ENCODE measurements around the gene DMRT2.

The DMRT2 gene

DNA sequence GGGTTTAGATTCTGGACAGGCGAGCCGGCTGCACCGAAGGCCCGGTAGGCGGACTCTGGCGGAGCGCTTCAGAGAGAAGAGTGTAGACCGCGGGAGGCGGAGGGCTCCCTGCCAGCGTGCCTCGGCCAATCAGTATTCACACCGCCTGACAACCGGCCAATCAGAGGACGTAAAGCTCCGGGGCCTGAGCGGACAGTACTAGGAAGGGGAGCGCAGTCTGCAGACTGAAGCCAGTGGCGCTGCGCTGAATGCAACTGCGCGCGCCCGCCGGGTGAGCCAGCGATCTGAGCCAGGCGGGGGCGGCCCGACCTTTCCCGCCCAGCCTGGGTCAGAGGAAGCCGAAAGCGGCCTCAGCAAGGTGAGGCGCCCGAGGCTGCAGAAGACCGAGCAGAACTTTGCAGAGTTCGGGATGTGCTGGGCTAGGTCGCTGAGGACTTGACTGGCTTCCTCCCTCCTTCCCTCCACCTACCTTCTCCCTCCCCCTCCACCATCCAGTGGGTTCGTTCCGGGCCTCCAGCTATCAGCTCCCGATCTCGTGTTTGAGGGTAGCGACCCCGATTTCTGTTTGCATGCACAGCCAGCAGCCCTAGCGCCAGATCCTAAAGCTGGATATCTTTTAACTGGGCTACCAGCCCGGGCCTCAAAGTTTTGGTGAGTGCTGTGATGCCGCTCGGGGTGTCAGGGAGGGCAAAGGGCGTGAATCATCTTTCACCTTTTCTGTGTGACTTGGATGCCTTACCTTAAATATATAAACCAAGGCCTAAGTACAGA, at the start of gene DMRT2:
DMRT2 (plus strand) TSS at position 233 of the 771 bp plus-strand sequence. CDS start 1,257 bp downstream, outside the sequence.
- peak; percentile 98 for DNase-seq (ENCODE audit: low spot score)

DNA sequence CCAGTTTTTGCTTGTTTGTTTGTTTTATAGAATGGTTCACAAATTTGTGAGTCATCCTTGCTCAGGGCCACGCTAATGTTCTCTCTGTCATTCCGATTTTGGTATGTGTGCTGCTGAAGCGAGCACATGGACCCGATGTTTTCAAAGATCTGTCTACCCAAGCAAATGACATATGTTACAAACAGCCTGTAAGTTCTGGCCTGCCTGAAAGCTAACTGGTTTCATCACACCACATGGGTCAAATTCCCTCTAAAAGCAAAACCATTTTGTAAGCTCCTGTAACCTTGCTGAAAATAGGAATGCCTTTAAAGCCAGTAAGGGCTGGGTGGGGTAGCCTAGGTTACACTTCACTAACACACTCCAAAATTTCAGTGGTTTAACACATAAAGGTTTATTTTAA, 48.3 kb upstream of the DMRT2 start:
- no peak for DNase-seq (ENCODE audit: low spot score)

DNA sequence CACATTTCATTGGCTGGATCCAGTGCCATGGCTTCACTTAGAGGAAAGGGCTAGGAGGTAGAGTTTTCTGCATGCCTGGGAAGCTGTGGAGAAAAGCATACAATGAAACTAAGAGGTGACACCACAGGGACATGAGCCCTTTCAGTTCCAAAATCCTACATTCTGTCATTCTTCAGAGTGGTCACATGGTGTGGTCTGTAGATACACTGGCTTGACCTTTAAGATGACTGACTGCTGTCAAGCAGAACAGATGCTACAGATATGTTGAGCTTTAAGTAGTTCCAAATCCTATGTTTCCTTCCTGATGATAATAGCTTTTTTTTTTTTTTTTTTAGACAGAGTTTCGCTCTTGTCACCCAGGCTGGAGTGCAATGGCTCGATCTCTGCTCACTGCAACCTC, 47.5 kb upstream of the DMRT2 start:
- DNase-seq (ENCODE audit: low spot score): no peak

DNA sequence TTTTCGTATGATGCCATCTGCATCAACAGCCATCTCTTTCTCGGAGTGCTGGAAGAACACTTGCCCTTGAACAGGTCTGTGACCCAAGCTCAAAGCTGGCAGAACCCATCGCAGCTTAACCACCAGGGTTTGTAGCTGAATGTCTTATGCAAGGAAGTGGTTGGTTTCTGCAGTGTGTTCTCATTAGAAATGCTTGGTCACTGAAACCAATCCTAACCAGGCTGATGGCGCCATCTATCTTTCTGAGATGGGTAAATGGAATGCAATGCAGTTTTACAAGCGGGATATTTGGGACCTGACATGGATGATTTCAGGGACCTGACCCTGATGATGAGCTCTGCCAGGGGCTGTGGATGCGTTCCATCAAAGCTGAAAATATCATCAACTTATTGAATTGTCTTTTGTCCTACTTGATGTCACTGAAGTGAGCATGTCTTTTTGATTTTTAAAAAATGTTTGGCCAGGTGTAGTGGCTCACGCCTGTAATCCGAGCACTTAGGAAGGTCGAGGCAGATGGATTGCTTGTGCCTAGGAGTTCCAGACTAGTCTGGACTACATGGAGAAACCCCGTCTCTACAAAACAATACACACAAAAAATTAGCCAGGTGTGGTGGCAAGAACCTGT, 45.0 kb upstream of the DMRT2 start:
- DNase-seq (ENCODE audit: low spot score): peak; percentile 77

DNA sequence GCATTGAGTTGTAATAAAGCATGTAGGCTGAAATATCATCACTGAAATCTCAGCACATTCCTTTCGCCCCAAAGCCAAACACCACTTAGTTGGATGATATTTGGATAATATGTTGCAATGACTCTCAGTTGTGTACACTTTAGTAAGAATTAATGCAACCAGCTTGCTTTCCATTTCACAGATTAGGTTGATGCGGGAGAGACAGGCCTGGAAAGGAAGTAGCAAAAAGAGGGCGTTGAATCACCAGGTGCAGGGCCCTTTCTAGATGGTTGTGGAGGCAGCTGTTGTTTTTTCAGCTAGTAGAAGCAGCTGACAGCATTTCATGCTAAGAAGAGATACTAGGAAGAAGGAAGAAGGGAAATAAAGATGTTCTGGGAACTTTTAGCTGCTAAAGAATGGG, 42.8 kb upstream of the DMRT2 start:
- no peak for DNase-seq (ENCODE audit: low spot score)

DNA sequence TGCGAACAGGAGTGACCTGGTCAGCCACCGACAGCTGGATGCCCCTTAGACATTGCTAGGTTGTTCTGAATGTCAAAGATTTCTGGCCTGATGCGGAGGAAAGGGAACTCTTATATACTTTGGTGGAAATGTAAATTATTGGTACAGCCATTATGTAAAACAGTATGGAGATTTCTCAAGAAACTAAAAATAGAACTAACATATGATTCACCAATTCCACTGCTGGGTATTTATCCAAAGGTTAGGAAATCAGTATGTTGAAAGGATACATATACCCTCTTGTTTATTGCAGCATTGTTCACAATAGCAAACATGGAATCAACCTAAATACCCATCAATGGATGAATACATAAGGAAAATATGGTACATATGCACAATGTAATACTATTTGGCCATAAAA, 41.9 kb upstream of the DMRT2 start:
- DNase-seq (ENCODE audit: low spot score): no peak

DNA sequence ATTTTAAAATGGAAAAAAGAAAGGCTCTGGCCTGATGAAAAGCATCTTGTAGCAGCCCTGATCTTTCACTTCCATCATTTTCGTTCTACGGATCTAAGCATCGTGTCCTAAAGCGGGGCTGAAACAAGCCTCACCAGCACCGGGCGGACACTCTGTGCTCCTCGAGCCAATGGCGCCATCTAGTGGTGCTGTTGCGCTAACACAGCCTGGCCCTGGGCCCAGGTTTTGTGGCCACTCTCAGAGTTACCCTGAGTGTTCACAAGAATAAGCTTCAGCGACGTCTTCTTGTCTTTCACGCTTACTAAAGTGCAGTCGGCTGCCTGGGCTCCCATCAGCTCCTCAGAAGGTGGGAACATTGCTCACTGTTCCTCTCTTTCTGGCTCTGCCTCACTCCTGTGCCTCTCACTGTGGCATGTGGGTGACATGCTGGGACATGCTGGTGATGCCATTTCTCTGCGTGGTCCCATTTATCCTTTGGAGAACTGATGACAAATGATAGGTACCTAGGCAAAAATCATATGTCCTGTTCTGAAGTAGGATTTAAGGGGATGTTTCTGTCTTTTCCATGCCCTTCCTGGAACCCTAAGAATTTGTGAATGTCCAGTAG, 41.0 kb upstream of the DMRT2 start:
- peak; percentile 79 for DNase-seq (ENCODE audit: low spot score)

DNA sequence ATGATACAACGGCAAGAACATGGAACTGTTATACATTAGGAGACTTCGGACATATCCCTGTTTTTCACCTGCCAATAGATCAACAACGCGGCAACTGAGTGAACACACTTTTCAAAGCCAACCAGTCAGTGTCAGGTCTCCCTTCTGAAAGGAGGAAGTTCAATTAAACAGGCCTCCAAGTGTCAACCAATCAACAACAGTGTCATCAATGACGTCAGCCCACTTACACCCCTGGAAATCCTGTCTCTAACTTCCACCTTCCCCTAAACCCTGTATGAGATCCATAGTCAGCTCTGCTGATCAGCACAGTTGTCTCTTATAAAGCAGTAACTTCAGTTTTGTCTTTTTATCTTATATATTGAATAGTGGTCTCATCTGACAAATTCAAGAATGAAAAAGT, 37.1 kb upstream of the DMRT2 start:
- DNase-seq (ENCODE audit: low spot score): no peak

DNA sequence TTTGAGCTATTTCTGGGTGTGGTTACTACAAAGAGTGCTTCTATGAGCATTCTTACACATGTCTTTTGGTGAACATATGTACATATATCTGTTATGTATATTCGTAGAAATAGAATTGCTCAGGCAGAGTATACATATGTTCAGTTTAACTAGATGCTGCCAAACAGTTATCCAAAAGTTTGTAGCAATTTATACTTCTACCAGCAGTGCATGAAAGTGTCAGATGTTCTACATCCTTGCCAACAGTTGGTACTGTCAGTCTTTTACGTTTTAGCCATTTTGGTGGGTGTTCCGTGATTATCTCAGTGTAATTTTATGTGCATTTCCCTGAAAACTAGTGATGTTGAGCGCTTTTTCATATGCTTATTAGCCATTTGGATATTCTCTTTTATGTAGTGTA, 35.9 kb upstream of the DMRT2 start:
- no peak for DNase-seq (ENCODE audit: low spot score)

DNA sequence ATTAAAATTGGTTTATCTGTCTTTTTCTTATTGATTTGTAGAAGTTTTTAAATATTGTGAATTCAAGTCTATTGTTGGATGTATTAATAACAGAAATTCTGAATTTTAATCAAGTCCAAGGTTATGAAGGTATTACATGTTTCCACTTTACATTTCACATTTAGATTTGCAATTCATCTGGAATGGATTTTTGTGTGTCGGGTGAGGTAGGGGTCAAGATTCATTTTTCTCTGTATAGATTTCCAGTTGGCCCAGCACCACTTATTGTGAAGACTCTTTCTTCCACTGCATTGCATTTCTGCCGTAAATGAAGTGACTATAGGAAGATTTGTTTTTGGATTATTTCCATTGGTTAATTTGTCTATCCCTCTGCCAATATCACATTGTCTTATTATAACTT, 35.5 kb upstream of the DMRT2 start:
- no peak for DNase-seq (ENCODE audit: low spot score)

DNA sequence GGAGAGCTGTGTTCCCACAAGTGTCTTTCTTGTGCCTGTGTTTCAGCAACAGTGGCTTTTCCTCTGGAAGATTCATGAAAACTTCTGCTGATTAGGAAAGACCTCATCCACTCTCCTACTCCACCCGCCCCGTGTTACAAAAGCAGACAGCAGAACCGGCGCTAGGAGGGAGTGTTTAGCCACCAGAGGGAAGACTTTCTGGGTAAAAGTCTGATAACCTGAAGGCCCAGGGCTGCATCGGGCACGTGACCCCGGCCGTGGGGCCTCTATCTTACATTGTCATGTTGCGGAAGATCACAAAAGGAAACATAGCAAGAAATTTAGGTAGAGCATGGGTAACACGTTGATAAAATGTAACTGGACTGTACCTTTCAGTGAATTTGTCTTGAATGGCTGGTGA, 32.0 kb upstream of the DMRT2 start:
- DNase-seq (ENCODE audit: low spot score): peak; percentile 33

DNA sequence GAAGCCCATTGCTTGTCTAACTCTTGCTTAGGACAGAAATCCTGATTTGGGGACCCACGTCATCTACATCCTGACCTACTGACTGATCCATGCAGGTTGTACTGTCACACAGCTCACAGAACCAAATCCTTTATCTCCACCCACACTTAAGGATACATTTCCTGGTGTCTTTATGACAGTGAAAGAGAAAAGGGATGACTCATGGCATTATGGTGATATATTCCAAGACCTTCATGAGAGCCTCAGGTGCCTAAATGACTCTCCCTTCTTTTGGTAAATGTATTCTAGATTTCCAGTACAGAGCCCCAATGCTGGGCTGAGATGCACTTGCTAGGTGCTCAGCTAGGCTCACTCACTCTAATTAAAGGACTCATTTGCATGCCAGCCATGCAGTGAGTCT, 26.0 kb upstream of the DMRT2 start:
- no peak for DNase-seq (ENCODE audit: low spot score)

DNA sequence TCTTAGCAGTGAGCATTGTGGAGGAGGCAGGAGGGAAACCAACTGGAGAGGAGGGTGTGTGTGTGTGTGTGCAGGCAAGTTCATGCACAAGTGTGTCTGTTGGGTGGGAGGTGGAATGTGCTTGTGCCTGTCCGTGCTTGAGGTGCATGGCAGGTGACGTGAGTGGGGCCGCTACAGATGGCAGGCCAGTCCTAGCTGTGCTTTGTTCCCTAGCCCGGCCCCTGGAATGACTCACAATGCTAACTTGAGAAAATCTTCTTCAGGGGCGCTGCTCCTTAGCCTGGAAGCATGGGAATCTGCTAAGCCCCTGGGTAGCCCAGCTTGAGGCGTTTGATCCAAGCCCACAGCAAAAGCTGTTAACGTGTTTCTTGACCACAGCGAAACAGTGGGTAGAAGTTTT, 25.0 kb upstream of the DMRT2 start:
- DNase-seq (ENCODE audit: low spot score): no peak

DNA sequence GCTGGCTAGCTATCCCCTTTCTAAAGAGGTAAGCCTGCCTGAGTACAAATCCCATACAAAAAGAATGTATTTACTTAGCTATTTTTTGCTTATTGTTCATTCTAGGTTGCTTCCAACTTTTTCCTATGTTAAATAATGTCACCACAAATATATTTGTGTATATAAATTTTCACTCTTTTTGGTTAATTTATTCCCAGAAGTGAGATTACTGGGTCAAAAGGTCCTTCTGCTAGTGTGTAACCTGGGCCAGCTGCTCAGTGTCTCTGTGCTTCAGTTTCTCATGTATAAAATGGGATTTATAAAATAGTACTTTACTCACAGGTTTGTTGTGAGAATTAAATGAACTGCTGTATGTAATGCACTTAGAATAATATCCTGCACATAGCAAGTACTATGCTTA, 23.9 kb upstream of the DMRT2 start:
- DNase-seq (ENCODE audit: low spot score): no peak

DNA sequence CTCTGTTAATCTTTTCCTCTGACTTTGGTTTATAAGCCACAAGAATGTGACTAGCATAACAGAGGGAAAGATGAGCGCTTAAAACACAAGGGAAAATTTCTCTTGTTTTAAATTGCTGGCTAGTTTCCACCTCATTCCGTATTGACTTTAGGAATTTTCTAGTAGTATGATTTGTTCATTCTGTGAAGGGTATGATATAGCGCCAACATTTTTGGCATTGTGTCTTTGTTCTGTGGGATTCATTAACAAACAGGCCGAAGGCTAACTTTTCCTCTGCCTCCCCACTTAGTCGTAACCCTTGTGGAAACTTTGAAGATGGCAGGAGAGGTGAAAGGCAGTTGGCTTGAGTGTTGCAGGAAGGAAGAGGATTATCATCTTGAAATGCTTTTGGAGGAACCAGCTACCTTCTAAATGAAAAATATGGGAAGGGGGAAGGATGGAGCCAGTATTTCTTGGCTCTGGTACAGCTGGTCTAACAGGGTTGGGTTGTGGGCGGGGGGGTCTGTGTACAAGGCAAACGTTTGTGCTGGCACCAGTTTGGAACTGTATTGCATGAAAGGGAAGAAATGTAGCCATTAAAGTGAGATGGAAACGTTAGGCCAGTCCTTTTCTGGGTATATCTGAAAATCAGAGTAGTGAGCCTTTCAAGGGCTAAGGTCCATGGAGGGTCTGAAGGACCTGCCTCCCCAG, 21.5 kb upstream of the DMRT2 start:
- DNase-seq (ENCODE audit: low spot score): no peak

DNA sequence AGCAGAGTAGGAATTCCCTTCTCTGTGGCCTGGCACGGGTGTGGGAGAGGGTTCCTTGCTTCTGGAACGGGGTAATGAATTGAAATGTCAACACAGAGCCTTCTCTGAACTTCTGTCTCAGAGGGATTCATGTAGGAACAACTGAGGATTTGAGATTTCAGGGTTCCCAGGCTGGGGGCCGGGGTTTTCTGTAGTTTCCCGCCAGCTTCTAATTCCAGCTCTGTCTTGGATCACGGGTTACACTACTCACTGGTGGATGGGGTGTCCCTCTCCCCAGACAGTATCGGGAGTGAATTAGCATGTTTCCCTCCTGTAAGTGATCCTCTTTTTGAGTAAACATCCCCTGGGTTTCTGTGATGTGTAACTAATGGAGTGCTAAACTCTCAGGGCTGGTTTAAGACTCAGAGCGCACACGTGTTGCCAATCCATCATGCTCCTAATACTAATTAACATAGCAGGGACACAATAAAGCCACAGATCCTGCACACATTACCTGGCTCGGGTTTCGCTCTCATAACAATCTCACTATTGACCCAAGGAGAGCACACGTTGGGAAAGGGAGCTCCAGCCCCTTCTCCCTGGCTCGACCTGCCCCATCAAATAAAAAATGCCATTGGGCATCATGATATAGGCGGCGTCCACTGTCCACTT, 18.1 kb upstream of the DMRT2 start:
- DNase-seq (ENCODE audit: low spot score): no peak

DNA sequence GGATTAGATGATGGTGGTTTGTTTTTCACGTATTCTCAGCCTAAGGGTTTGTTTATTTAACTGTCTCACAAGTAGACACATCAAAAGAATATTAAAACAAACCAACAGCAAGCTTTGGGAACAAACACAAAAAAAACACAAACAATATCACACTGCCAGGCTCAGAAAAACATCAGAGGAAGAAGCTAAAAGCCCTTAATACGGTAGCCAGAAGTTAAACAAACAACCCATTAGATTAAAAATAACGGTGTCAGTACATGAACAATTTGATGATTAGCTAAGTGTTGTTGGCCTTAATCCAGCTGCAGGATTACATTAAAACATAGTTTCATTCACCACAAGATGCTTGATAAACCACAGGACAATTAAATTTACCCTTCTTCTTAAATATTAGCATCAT, 15.9 kb upstream of the DMRT2 start:
- no peak for DNase-seq (ENCODE audit: low spot score)

DNA sequence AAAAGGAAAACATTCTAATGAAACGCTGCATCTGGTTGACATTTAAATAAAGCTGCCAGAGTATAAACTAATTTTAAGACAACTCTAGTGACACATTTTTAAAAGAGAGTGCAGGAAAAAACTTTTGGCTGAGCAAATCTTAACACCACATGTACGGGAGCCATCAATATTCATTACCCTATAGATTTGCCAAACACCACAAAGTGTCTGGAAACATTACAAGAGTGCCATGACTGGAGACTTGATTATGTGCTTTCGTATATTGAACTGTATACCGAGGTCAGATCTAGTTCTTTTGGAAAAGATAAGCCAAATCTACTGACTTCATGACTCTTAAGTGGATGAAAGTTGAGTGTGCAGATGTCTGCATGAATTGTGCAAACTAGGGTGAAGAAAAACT, 10.6 kb upstream of the DMRT2 start:
- no peak for DNase-seq (ENCODE audit: low spot score)

DNA sequence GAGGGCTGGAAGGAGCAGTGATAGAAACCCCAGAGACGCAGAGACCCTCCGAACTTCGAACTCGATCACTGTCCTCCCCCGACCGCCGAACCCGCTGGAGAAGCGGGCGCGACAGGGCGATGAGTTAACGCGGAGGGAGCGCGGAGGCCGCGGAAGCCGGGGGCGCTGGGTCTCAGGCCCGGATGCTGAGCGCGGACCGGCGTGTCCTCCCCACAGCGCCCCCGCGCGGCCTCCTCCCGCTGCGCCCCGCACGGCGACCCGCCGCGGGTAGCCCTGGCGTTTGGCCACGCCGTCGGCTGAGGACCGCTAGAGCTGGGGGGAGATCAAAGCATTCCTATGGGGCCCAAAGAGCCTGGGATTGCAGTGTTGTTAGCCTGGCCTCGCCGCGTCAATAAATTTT, 7.7 kb upstream of the DMRT2 start:
- no peak for DNase-seq (ENCODE audit: low spot score)

DNA sequence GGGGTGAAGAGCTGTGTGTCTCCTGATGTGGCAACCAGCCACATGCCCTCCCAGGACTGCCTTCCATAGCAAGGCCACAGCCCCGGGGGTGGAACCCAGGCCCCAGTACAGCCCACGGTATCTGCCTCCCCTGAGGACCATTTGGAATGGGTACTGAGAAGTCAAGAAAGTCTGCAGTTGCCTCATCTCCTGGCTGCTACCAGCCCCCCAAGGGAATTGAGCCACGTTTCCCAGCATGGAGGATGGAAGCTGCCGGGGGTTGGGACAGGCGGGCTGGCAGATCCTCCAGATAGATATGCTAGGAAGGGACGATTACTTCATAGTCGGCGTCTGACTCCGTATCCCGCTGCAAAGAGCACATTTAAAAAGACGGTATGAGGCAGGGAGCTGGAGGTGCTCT, 5.5 kb upstream of the DMRT2 start:
- no peak for DNase-seq (ENCODE audit: low spot score)

DNA sequence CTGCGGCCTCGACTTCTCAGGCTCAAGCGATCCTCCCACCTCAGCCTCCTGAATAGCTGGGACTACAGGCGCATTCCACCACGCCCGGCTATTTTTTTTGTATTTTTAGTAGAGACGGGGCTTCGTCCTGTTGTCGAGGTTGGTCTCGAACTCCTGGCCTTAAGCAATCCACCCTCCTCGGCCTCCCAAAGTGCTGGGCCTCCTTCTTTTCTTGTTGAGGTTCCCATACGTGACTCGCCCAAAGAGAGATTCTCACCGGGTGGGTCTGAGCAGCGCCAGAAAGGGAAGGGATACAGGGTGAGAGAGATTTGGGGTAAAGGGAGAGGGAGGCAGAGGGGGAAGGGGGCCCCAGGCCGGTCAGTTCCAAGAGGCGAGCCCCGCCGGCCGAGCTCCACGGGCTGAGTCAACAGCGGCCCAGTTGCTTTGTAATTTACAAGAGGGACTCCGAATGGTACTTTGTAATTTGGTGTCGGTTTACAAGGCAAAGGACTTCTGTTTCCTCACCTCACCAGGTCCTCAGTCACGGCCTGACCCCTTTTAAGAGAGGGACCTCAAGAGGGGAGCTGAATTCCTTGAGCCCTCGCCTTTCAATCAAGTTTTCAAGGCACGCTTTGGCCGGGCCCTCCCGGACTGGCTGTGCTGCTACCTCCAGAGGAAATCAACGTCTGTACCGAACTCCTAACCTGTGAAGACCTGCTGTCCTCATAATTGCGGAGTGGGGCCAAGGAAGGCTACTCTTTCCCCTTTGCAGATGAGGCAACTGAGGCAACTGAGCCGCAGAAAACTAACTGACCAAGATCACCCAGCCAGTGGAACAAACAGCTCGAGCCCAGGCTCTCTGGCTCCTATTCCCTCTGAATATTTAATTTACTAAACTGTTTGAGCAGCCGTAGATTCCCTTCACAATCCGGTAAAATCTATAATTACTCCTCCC, 3.3 kb upstream of the DMRT2 start:
- no peak for DNase-seq (ENCODE audit: low spot score)
